A549 (cell line): ENCODE data around the gene RGPD8. TPM values are rescaled to one million over a fixed set of nuclear protein-coding genes. Genes with fewer than 3 reads are reported as not detected.

Source experiments
- ATAC-seq, 2 experiments: fragments of 200-7000 bp in 1 of 2; fragments of >200 bp in 1 of 2; cut with Nextera tagmentation in 1 of 2; cut with Tn5 transposase in 1 of 2; 3 replicates each; pipeline versions ENCODE4 v1.8.0 to v1.9.1; 2018 to 2020; ENCODE audit warnings: mild to moderate bottlenecking in 1 of 2, moderate library complexity in 1 of 2
- CTCF ChIA-PET: fragments of 300-600 bp; sonication (Branson Sonifier 250); formaldehyde crosslinking; extraction: SDS; loops from one replicate; lab custom pipeline; 2021; ENCODE audit warnings: antibody characterized with exemption, inconsistent platforms; lab: Yijun Ruan, JAX
- POLR2A ChIA-PET: fragments of 350-600 bp; formaldehyde crosslinking; extraction: SDS; loops from one replicate; lab custom pipeline; 2021; ENCODE audit warnings: antibody characterized with exemption, inconsistent platforms; lab: Yijun Ruan, JAX
- DNase-seq, 2 experiments: peaks; one replicate each; pipeline versions ENCODE4 v3.0.0 to v3.0.0-alpha.2; 2011 to 2016; ENCODE audit warnings: low read depth in 1 of 2, low spot score in 1 of 2
- FAIRE-seq: peaks from 2 replicates; lab custom pipeline; 2011; peaks lifted over from hg19 to GRCh38; lab: Jason Lieb, UNC
- H3K27ac ChIP-seq, 2 experiments: fragments of >200 bp; sonication (Bioruptor Twin); formaldehyde crosslinking; 3 replicates each; pipeline ENCODE4 v1.5.1; 2016 to 2017
- H3K4me1 ChIP-seq: fragments of >200 bp; sonication (Bioruptor Twin); formaldehyde crosslinking; 3 replicates; pipeline ENCODE4 v1.6.1; 2016
- H3K4me2 ChIP-seq: fragments of >200 bp; sonication (Bioruptor Twin); formaldehyde crosslinking; 3 replicates; pipeline ENCODE4 v1.6.1; 2016
- H3K4me3 ChIP-seq: fragments of >200 bp; sonication (Bioruptor Twin); formaldehyde crosslinking; 3 replicates; pipeline ENCODE4 v1.5.1; 2016
- H3K9me3 ChIP-seq: fragments of >200 bp; sonication (Bioruptor Twin); formaldehyde crosslinking; 3 replicates; pipeline ENCODE4 v1.6.1; 2016
- BHLHE40 ChIP-seq: IDR thresholded peaks from 2 replicates; pipeline ENCODE4 v1.6.1; 2012; ENCODE audit warnings: low read depth, low read length, inconsistent platforms
- CHD2 ChIP-seq: fragments of 150-350 bp; IDR thresholded peaks from 2 replicates; pipeline ENCODE4 v1.6.1; 2014; ENCODE audit warnings: low read length; ENCODE audit not compliant: partially characterized antibody
- CTCF ChIP-seq: fragments of >200 bp; sonication (Bioruptor Twin); formaldehyde crosslinking; IDR thresholded peaks from 3 replicates; pipeline ENCODE4 v1.5.1; 2016
- E2F6 ChIP-seq: IDR thresholded peaks from 2 replicates; pipeline ENCODE4 v1.6.1; 2012; ENCODE audit warnings: low read depth, borderline replicate concordance
- EHMT2 ChIP-seq: fragments of 200-600 bp; sonication (generic); IDR thresholded peaks from 2 replicates; pipeline ENCODE4 v1.6.1; 2016; ENCODE audit warnings: antibody characterized with exemption, low read depth, mild to moderate bottlenecking, moderate library complexity
- HDAC2 ChIP-seq: fragments of 200-600 bp; sonication (generic); IDR thresholded peaks from 2 replicates; pipeline ENCODE4 v1.6.1; 2016
- HEYL ChIP-seq: fragments of 250-450 bp; sonication (Bioruptor Pico); IDR thresholded peaks from 2 replicates; pipeline ENCODE4 v1.8.0; 2021; ENCODE audit warnings: mild to moderate bottlenecking, moderate library complexity
- HMGXB4 ChIP-seq: fragments of 250-450 bp; sonication (Bioruptor Pico); IDR thresholded peaks from 2 replicates; pipeline ENCODE4 v1.5.0; 2021; ENCODE audit warnings: mild to moderate bottlenecking, moderate library complexity, borderline replicate concordance
- JUNB ChIP-seq: fragments of >200 bp; sonication (Bioruptor Twin); formaldehyde crosslinking; IDR thresholded peaks from 2 replicates; pipeline ENCODE4 v1.6.1; 2016
- KDM5A ChIP-seq: fragments of 200-600 bp; sonication (generic); IDR thresholded peaks from 2 replicates; pipeline ENCODE4 v1.6.1; 2016; ENCODE audit warnings: antibody characterized with exemption, mild to moderate bottlenecking
- MAX ChIP-seq: IDR thresholded peaks from 2 replicates; pipeline ENCODE4 v1.6.1; 2012
- MYC ChIP-seq: IDR thresholded peaks from 2 replicates; pipeline ENCODE4 v1.6.1; 2012; ENCODE audit warnings: mild to moderate bottlenecking, inconsistent platforms, low read length, improper control_type of control experiment, borderline replicate concordance
- POLR2A ChIP-seq: IDR thresholded peaks from 2 replicates; pipeline ENCODE4 v1.6.1; 2012; ENCODE audit warnings: mild to moderate bottlenecking, low read length
- RAD21 ChIP-seq, 2 experiments: fragments of >200 bp in 1 of 2; sonication (Bioruptor Twin) in 1 of 2; formaldehyde crosslinking in 1 of 2; IDR thresholded peaks in 1 of 2; conservative IDR thresholded peaks in 1 of 2; 2 replicates in 1 of 2; 3 replicates in 1 of 2; pipeline ENCODE4 v1.6.1; 2012 to 2018; ENCODE audit warnings: inconsistent platforms in 1 of 2
- SMC3 ChIP-seq: fragments of >200 bp; sonication (Bioruptor Twin); formaldehyde crosslinking; IDR thresholded peaks from 3 replicates; pipeline ENCODE4 v1.6.1; 2018; ENCODE audit warnings: inconsistent platforms
- TFCP2L1 ChIP-seq: fragments of 250-450 bp; sonication (Bioruptor Pico); IDR thresholded peaks from 2 replicates; pipeline ENCODE4 v1.5.0; 2021; ENCODE audit warnings: mild to moderate bottlenecking
- TP53 ChIP-seq: fragments of 250-450 bp; sonication (Bioruptor Pico); IDR thresholded peaks from 2 replicates; pipeline ENCODE4 v1.5.0; 2021; ENCODE audit warnings: mild to moderate bottlenecking, moderate library complexity
- USF2 ChIP-seq: fragments of 450-650 bp; IDR thresholded peaks from 2 replicates; pipeline ENCODE4 v1.6.1; 2014; ENCODE audit warnings: antibody characterized with exemption
- WGBS: methylation state at CpG from one replicate; pipeline ENCODE4 v1.1.6; 2017; ENCODE audit errors: missing lambda C conversion rate; 5-methylcytosine and 5-hydroxymethylcytosine counted together
- polyA plus RNA-seq, 4 experiments: library from polyadenylated mRNA; depleted of rRNA in 3 of 4; stranded (reverse); fragments of >200 nt; fragmentation: RNase III in 1 of 4; extraction: RNeasy Plus Mini Kit Qiagen cat#74134 plus additional on column Dnase treatment in 1 of 4; gene quantifications; 2 replicates in 3 of 4; 3 replicates in 1 of 4; pipeline ENCODE4 v1.2.3, GENCODE V29; 2011 to 2017

The RGPD8 gene
- polyA plus RNA-seq, 2 of the 4 experiments (the other 2 are of a cell fraction): 2.7 to 7.6 TPM

- TF ChIP-seq HDAC2 (no peak), RAD21 (conservative IDR thresholded peaks at IDR 0.05 in 1 of 2, IDR thresholded peaks at IDR 0.05 in 1 of 2) (peak; percentile 81 to 82), HEYL (no peak), POLR2A (peak; percentile 21; the same call in 1 of the 2 replicates), CTCF (peak; percentile 70), CHD2 (no peak), SMC3 (peak; percentile 80), MAX (peak; percentile 77; the same call in 1 of the 2 replicates), MYC (peak; percentile 57; the same call in 1 of the 2 replicates)
- 0% methylated on average over 19 of the region's 19 CpGs for WGBS
- ChIA-PET POLR2A (interaction anchor here (1.0 kb wide), 2 partner anchors 13 to 102 kb away, joined by 3 to 4 read pairs; no protein-coding TSS in a partner anchor), CTCF (interaction anchor here (0.6 to 3.4 kb wide), 29 partner anchors 7 to 593 kb away, joined by 3 to 24 read pairs (median 5); partner anchors contain the start of gene CHCHD5)
- H3K4me3 ChIP-seq: peak overlapping the region; percentile 59
- H3K9me3 ChIP-seq: no peaks in the 10 kb centered on the region
- peak overlapping the region; percentile 92 for H3K4me2 ChIP-seq
- no peak for FAIRE-seq
- peak overlapping the region; percentile 84 to 93 for H3K27ac ChIP-seq
- ATAC-seq: peak; percentile 86 to 94
- peak; percentile 87 to 89 for DNase-seq
- H3K4me1 ChIP-seq: peaks cover 13% of the 10 kb centered on the region
These were observed 47.6 kb upstream of the RGPD8 start for GRCh38 chr2:112481050-112481527.

- Histone ChIP-seq H3K4me1 (peaks cover 13% of the 10 kb centered on the region), H3K4me2 (peak overlapping the region; percentile 92), H3K4me3 (peak overlapping the region; percentile 59), H3K27ac (peak overlapping the region; percentile 84 to 93; a peak in 4 of 6 replicates), H3K9me3 (no peaks in the 10 kb centered on the region)
- TF ChIP-seq BHLHE40 (0 out of 2 replicates have a peak, but pooled peaks have one; percentile 7), JUNB (no peak)
- no peak for FAIRE-seq
- POLR2A ChIA-PET: interaction anchor here (0.7 to 1.0 kb wide), 3 partner anchors 13 to 370 kb away, joined by 3 to 4 read pairs (median 3); no protein-coding TSS in a partner anchor
- CTCF ChIA-PET: interaction anchor here (0.9 to 3.4 kb wide), 31 partner anchors 8 to 593 kb away, joined by 3 to 24 read pairs (median 5); partner anchors contain the start of gene CHCHD5
- peak; percentile 45 to 54 for ATAC-seq
- WGBS: 10% methylated on average over 20 of the region's 20 CpGs
- DNase-seq: peak; percentile 53 to 71
These were observed 47.1 kb upstream of the RGPD8 start for GRCh38 chr2:112480530-112481049.

- TF ChIP-seq CHD2 (no peak), KDM5A (no peak), EHMT2 (no peak), USF2 (no peak), HMGXB4 (CRISPR knock-in tag) (no peak), TP53 (no peak), E2F6 (no peak), MAX (no peak), TFCP2L1 (CRISPR knock-in tag) (no peak)
- no peaks in the 10 kb centered on the region for H3K4me1 ChIP-seq
- DNase-seq (no peak), ATAC-seq (no peak), FAIRE-seq (no peak)
- ChIA-PET CTCF (interaction anchor here (0.7 kb wide), 1 partner anchor 24 kb away, joined by 3 read pairs; no protein-coding TSS in a partner anchor), POLR2A (no interaction called here)
- H3K4me3 ChIP-seq: no peak overlapping the region
- H3K9me3 ChIP-seq: no peaks in the 10 kb centered on the region
- no peak overlapping the region for H3K27ac ChIP-seq
- H3K4me2 ChIP-seq: no peak overlapping the region
- WGBS: 65% methylated on average over 7 of the region's 7 CpGs
These were observed 43.0 kb upstream of the RGPD8 start for GRCh38 chr2:112476434-112476833.
